Neural crest cell (in vitro differentiated cells): ENCODE results near the gene PEX6. TPM values are rescaled to one million over a fixed set of nuclear protein-coding genes. Genes with fewer than 3 reads are reported as not detected.

Experiments used
- DNase-seq: peaks from one replicate; pipeline ENCODE4 v3.0.0; 2021; ENCODE audit warnings: low read depth, mixed read lengths, low spot score
- H3K27ac Mint-ChIP-seq: one replicate; pipeline ENCODE4 v1.8.0; 2021; ENCODE audit warnings: mild to moderate bottlenecking, mixed read lengths; ENCODE audit not compliant: unreplicated experiment
- H3K27me3 Mint-ChIP-seq: 2 replicates; pipeline ENCODE4 v1.8.0; 2021; ENCODE audit warnings: low read depth, mild to moderate bottlenecking, mixed read lengths
- H3K36me3 Mint-ChIP-seq: 2 replicates; pipeline ENCODE4 v1.8.0; 2021; ENCODE audit warnings: low read depth, mild to moderate bottlenecking, mixed read lengths
- H3K4me1 Mint-ChIP-seq: 2 replicates; pipeline ENCODE4 v1.8.0; 2021; ENCODE audit warnings: mixed read lengths
- H3K4me3 Mint-ChIP-seq: one replicate; pipeline ENCODE4 v1.8.0; 2021; ENCODE audit warnings: mild to moderate bottlenecking, mixed read lengths
- H3K9me3 Mint-ChIP-seq: 2 replicates; pipeline ENCODE4 v1.8.0; 2021; ENCODE audit warnings: mixed read lengths
- total RNA-seq: library from RNA; stranded (reverse); gene quantifications from 2 replicates; pipeline ENCODE4 v1.2.1, GENCODE V29; 2021
- TF ChIP-seq, protein P1 (sequence below): fragments of 200-600 bp; sonication (generic); conservative IDR thresholded peaks from 2 replicates; pipeline ENCODE4 v1.5.0; 2021; ENCODE audit warnings: antibody characterized with exemption, mild to moderate bottlenecking

The PEX6 gene
- total RNA-seq, 1 donor from 2014 or later = 22.5 TPM

- peak; percentile 29 for DNase-seq
- peaks cover 10% of the 10 kb centered on the region for H3K4me1 Mint-ChIP-seq
- H3K9me3 Mint-ChIP-seq = no peaks in the 10 kb centered on the region
- TF ChIP-seq, protein P1, sequence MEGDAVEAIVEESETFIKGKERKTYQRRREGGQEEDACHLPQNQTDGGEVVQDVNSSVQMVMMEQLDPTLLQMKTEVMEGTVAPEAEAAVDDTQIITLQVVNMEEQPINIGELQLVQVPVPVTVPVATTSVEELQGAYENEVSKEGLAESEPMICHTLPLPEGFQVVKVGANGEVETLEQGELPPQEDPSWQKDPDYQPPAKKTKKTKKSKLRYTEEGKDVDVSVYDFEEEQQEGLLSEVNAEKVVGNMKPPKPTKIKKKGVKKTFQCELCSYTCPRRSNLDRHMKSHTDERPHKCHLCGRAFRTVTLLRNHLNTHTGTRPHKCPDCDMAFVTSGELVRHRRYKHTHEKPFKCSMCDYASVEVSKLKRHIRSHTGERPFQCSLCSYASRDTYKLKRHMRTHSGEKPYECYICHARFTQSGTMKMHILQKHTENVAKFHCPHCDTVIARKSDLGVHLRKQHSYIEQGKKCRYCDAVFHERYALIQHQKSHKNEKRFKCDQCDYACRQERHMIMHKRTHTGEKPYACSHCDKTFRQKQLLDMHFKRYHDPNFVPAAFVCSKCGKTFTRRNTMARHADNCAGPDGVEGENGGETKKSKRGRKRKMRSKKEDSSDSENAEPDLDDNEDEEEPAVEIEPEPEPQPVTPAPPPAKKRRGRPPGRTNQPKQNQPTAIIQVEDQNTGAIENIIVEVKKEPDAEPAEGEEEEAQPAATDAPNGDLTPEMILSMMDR = peak; percentile 39
- H3K27ac Mint-ChIP-seq = no peak overlapping the region
- H3K36me3 Mint-ChIP-seq = no peaks in the 10 kb centered on the region
- no peak overlapping the region for H3K4me3 Mint-ChIP-seq
- peaks cover 38% of the 10 kb centered on the region for H3K27me3 Mint-ChIP-seq
Observed at GRCh38 chr6:42963855-42964605, 15.0 kb downstream of the PEX6 start.

DNA sequence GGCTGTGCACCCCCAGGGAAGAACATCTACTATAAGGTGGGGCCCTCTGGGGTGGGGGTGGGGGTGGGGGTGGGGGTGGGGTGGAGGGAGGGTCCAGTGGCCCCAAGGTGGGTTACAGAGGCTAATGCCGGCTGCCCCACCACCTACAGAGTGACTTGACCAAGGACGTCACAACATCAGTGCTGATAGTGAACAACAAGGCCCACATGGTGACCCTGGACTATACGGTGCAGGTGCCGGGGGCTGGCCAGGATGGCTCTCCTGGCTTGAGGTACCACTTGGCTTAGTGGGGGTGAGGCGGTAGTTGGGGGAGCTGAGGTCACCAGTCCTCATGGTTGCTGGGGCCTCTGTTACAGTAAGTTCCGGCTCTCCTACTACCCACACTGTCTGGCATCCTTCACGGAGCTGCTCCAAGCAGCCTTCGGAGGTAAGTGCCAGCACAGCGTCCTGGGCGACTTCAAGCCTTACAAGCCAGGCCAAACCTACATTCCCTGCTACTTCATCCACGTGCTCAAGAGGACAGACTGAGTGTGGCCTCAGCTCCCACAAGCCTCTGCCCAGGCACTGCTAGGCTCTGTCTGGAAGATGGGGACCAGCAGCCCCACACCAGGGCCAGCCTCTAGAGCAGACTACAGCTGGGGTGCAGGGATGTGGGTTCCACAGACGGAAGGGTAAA, 15.7 kb downstream of the PEX6 start:
- Mint-ChIP-seq H3K4me3 (no peak overlapping the region), H3K27ac (no peak overlapping the region), H3K4me1 (peaks cover 10% of the 10 kb centered on the region), H3K27me3 (peaks cover 43% of the 10 kb centered on the region), H3K36me3 (no peaks in the 10 kb centered on the region), H3K9me3 (no peaks in the 10 kb centered on the region)
- TF ChIP-seq, protein P1 = no peak
- DNase-seq = no peak

DNA sequence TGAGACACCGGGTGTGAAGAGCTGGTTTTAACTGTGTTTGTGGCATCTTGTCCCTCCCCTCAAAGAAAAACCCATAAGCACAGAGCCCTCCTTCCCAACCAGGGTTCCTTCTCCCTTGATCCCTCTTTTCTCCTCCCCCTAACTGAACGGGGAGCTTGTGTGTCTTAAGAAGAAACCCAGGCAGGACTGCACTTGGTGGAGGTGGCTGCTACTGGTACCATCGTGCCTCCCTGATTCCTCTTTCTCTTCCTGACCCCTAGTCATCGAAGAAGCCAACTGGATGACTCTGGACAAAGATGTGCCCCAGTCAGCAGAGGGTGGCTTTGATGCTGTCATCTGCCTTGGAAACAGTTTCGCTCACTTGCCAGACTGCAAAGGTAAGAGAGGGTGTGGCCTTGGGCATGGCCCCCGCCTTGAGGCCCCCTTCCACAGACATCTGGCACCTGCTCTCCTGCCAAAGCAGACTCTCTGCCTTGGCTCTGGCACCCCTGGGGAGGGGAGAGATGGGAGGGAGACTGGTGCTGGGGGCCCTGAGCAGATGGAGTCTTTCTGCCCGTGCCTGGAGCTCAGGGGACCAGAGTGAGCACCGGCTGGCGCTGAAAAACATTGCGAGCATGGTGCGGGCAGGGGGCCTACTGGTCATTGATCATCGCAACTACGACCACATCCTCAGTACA, 16.3 kb downstream of the PEX6 start:
- H3K4me3 Mint-ChIP-seq = peak overlapping the region; percentile 57
- H3K27ac Mint-ChIP-seq = peak overlapping the region; percentile 71
- no peak for DNase-seq
- H3K27me3 Mint-ChIP-seq = peaks cover 43% of the 10 kb centered on the region
- no peaks in the 10 kb centered on the region for H3K36me3 Mint-ChIP-seq
- peaks cover 10% of the 10 kb centered on the region for H3K4me1 Mint-ChIP-seq
- H3K9me3 Mint-ChIP-seq = no peaks in the 10 kb centered on the region
- TF ChIP-seq, protein P1 = no peak

GRCh38 chr6:42962096-42962495, 16.9 kb downstream of the PEX6 start:
- Mint-ChIP-seq H3K4me1 (peaks cover 10% of the 10 kb centered on the region), H3K9me3 (no peaks in the 10 kb centered on the region), H3K36me3 (no peaks in the 10 kb centered on the region), H3K4me3 (peak overlapping the region; percentile 57), H3K27me3 (peaks cover 43% of the 10 kb centered on the region), H3K27ac (no peak overlapping the region)
- DNase-seq = no peak
- TF ChIP-seq, protein P1 = no peak

DNA sequence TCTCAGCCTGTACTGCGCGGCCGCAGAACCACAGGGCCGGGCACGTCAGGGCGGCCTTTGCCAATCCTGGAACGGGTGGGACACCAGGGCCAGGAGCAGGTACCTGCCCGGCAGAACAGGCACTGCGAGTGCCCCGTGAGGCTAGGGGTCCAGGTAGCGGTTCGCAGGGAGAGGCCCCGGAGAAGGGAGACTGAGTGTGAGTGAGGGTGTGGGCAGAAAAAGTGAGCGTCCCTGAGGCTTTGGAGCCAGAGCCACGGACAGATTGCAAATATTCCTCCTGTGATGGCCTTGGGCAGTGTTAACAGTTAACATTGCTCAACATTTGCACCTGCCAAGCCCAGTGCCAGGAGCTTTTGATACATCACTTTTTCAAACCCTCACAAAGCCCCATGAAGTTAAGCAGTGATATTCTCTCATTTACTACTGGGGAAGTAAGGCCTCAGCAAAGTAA, 17.9 kb downstream of the PEX6 start:
- Mint-ChIP-seq H3K36me3 (peaks cover 2% of the 10 kb centered on the region), H3K27me3 (peaks cover 43% of the 10 kb centered on the region), H3K4me1 (peaks cover 10% of the 10 kb centered on the region), H3K27ac (no peak overlapping the region), H3K9me3 (no peaks in the 10 kb centered on the region), H3K4me3 (peak overlapping the region; percentile 9)
- TF ChIP-seq, protein P1 = no peak
- no peak for DNase-seq
